Left renal pelvis (tissue), 4 donors: ENCODE data around the gene KRT37. TPM values are rescaled to one million over a fixed set of nuclear protein-coding genes. Genes with fewer than 3 reads are reported as not detected.
"Not testable (repeated sequence)": the region's sequence is repeated elsewhere in the genome, so short reads cannot be mapped to it uniquely, and the experiment has no call there.

Experiments used
- DNase-seq, 4 donors: peaks; one replicate each; pipeline ENCODE4 v3.0.0-alpha.2; 2013; ENCODE audit warnings: low read depth in 4 of 4, low spot score in 3 of 4
- polyA plus RNA-seq, 4 donors: library from polyadenylated mRNA; unstranded; fragments of 120-200 nt; gene quantifications; one replicate each; pipeline ENCODE4 v1.2.1, GENCODE V29; 2013; ENCODE audit not compliant: insufficient read length in 4 of 4

The KRT37 gene
- polyA plus RNA-seq, 4 donors, result not detected

DNA sequence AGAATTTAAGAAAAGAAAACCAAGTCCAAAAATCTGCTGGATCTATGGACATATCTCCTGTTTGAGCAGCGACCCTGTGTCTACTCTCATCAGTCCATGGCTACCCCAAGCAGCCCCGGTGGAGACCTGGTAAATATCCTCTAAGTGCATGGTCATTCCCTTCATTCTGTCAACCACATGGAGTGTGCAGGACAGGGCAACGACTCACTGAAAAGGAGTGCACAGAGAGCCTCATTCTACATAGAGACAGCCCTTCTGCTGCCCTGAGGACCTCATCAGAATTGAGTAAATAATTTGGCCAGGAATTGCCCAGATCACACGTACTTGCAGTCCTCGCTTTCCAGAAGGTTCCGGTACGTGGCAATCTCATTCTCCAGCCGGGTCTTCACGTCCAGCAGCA is 13.4 kb upstream of the KRT37 start:
- no peak for DNase-seq

- DNase-seq, result no peak
Observed at GRCh38 chr17:41437254-41437653, 12.9 kb upstream of the KRT37 start.

GRCh38 chr17:41434415-41434814 is 10.0 kb upstream of the KRT37 start:
- DNase-seq, result no peak

DNA sequence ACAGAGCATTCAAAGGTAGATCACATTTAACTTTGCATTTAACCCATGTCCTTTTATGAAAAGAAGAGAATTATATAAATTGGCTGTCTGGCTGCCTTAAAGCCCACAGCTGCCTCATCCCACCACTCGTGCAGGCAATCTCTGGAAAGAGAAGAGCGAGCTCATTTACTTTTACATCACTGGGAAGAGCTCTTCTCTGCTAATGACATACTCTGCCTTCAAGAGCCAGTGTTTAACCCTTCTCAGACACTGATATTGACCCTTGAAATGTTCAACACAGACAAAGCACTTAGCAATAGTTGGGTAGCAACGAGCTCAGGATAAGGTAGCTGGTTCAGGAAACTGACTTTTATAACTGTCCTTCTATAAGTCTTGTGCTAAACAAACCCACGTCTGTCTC is 9.6 kb upstream of the KRT37 start:
- no peak for DNase-seq

GRCh38 chr17:41433586-41433985 is 9.2 kb upstream of the KRT37 start:
- DNase-seq, result no peak

GRCh38 chr17:41430376-41430775 is 6.0 kb upstream of the KRT37 start:
- DNase-seq, result not testable (repeated sequence)

GRCh38 chr17:41429667-41430066 is 5.3 kb upstream of the KRT37 start:
- DNase-seq, result no peak

- DNase-seq, result no peak
Observed at GRCh38 chr17:41428591-41429291, 4.4 kb upstream of the KRT37 start.

DNA sequence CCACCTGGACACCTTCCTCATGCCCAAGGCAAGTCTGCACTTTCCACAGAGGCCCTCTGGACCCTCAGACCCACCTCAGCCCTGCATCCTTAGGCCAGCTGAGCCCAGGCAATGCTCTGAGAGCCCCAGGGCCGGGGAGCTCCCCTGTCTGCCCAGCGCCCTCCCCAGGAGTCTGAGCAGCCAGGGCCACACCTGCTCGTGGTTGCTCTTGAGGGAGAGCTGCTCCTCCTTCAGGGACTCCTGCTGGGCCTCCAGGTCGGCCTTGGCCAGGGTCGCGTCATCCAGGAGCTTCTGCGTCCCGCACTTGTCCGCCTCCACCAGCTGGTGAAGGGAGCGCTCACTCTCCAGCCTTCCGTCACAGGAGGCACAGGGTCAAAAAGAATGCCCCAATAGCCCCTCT is 1.8 kb downstream of the KRT37 start:
- not testable (repeated sequence) for DNase-seq

DNA sequence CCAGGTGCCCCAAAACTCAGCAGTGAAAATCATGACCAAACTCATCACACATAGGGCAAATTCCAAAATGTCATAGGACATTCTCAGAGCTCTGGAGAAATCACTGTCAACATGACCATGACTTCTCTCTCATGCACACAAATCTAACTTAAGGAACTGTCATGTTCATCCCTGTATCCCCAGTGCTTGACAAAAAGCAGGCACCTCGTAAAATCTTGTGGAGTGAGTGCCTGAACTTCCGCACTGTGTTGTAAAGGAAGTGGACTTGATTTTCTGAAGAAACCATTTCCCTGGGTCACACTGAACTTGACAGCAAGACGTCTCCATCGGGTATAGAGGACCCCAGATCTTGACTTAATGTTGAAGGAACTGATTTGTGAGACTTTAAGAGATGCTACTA is 2.8 kb downstream of the KRT37 start:
- DNase-seq, result no peak

- DNase-seq, result no peak
Observed at GRCh38 chr17:41421116-41421515, 3.3 kb downstream of the KRT37 start.

DNA sequence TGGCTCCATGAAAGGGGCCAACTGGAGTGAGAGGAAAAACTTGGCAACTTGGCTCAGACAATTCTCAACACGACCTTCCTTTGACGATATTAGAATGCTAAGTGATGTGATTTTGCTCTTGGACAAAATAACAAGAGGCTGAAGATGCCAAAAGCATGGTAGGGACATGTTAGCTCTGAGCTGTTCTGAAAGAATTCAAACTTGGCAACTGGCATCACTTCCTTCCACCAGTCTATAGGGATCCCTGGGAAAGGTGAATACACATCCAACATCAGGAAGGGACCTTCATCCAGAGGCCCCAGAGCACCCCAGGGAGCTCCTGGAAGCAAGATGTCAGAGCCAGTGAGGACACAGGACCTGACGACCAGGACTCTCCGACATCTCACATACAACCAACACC is 4.3 kb downstream of the KRT37 start:
- no peak for DNase-seq

GRCh38 chr17:41419716-41420115 is 4.7 kb downstream of the KRT37 start:
- DNase-seq, result no peak

DNA sequence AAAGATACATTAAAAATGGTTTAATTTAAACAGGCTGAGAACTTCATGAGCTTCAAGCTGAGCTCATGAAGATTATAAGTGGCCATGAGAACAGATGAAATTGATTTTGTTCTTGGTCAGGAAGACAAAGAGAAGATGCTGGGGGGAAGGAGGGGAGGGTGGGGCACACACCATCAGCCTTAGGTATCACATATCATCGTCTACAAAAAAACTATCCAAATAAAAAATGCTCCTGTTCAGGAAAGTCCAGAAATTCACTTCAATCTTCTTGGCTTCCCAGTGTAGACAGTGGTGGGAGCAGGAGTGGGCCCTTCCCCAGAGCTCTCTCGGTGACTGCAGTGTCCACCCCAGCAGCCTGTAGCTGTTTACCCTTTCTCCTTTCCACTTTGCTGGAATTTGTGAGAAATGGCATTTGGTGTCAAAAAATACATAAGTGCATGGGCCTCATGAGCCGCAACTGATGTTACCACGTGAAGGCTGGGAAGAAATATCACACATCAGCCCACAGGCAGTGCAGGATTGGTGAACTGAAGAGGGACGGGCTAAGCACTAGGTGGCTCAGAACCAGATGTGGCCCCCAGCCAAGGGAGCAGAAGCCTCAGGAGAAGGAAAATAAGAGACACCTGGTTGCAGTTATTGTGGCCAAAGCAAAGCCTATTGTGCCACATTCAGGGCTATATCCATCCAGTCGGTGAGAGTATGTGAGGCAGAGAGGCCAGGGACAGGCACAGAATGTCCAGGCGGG is 6.1 kb downstream of the KRT37 start:
- no peak for DNase-seq

- DNase-seq, result no peak
Observed at GRCh38 chr17:41417576-41418015, 6.8 kb downstream of the KRT37 start.

- DNase-seq, result no peak
Observed at GRCh38 chr17:41417127-41417526, 7.3 kb downstream of the KRT37 start.

- no peak for DNase-seq
Observed at GRCh38 chr17:41416479-41416878, 7.9 kb downstream of the KRT37 start.

DNA sequence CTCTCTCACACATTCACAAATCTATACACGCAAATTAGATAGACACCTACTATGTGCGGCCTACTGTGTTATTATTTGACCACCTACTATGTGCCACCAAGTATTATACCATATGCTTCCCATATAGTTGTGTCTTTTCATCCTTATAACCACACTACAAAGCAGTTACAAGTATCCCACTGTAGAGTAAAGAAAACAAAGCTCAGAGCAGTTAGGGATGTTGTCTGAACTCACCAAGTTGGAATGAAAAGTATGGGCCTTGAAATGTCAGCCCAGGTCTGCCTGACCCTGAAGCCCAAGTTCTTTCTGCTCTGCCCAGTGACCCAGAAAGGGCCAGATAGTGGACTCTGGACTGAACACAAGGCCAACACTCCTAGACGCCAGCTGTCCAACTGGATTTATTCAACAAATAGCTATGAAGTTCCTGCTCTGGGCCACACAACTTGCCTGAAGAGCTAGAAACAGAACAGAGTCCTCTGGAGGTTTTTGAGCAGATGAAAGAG is 8.5 kb downstream of the KRT37 start:
- no peak for DNase-seq

DNA sequence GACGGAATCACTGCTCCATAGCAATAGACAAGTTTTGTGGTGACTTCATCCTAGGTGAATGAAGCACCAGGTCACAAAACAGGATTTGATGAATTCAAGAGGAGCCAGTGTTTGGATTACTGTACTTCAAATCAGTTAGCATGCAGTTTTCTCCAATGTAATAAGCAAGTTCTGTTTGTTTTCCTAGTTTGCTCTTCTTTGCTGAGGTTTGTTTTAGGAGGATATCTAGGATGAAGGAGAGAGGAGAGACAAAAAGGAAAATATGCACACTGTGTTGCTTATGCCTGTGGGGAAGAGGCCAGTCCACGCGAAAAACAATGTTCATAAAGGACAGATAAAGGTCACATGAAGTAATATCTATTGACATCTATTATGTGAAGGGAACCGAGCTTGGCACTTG is 9.0 kb downstream of the KRT37 start:
- DNase-seq, result no peak

DNA sequence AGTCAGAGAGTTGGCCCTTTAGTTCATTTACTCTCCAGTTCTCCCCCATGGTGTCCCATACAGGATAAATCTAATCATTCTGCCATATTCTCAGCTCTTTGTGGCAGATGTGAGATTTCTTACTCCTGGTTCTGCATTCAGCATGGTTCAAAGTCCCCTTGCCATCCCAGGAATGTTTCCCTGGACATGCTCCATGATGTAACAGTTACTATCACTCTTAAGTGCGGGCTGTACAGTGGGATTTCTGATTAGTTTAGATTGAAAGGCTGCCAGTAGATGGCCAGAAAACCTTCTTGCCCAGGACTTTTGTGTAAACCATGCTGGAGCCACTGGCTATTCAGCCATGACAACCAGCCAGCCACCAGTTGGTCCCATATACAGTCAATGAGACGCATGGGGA is 10.4 kb downstream of the KRT37 start:
- DNase-seq, result no peak

- DNase-seq, result no peak
Observed at GRCh38 chr17:41413353-41413957, 10.9 kb downstream of the KRT37 start.
